H1 (cell line): ENCODE results near the gene CABP2. TPM values are rescaled to one million over a fixed set of nuclear protein-coding genes. Genes with fewer than 3 reads are reported as not detected.

Experiments
- BACH1 ChIP-seq: IDR thresholded peaks from 2 replicates; pipeline ENCODE4 v1.6.1; 2012; ENCODE audit warnings: low read length, improper control_type of control experiment
- CHD7 ChIP-seq: fragments of 300-600 bp; sonication (generic); IDR thresholded peaks from 2 replicates; pipeline ENCODE4 v1.7.1; 2012; ENCODE audit warnings: low read length, moderate library complexity, mild to moderate bottlenecking, inconsistent platforms; ENCODE audit not compliant: insufficient replicate concordance
- CTBP2 ChIP-seq: IDR thresholded peaks from 2 replicates; pipeline ENCODE4 v1.7.0; 2011; ENCODE audit warnings: borderline replicate concordance, mild to moderate bottlenecking, moderate library complexity, mixed read lengths, low read length; ENCODE audit not compliant: insufficient read depth, insufficient read length
- EGR1 ChIP-seq: IDR thresholded peaks from 2 replicates; pipeline ENCODE4 v1.6.1; 2011; ENCODE audit warnings: low read depth, low read length, borderline replicate concordance
- JUN ChIP-seq: IDR thresholded peaks from 2 replicates; pipeline ENCODE4 v1.6.1; 2011; ENCODE audit warnings: low read depth, mild to moderate bottlenecking, improper control_type of control experiment, low read length
- KDM1A ChIP-seq: fragments of 200-600, 300-600 bp; sonication (generic); IDR thresholded peaks from 2 replicates; pipeline ENCODE4 v1.7.1; 2016; ENCODE audit warnings: mild to moderate bottlenecking, low read length, borderline replicate concordance
- RAD21 ChIP-seq, 2 experiments: IDR thresholded peaks in 1 of 2; conservative IDR thresholded peaks in 1 of 2; 2 replicates each; pipeline ENCODE4 v1.6.1; 2011; ENCODE audit warnings: low read depth in 2 of 2, low read length in 2 of 2, improper control_type of control experiment in 1 of 2, inconsistent platforms in 1 of 2, mild to moderate bottlenecking in 1 of 2, moderate library complexity in 1 of 2
- RFX5 ChIP-seq: IDR thresholded peaks from 2 replicates; pipeline ENCODE4 v1.6.1; 2011; ENCODE audit warnings: low read depth, low read length, improper control_type of control experiment, borderline replicate concordance
- SIN3A ChIP-seq, 2 experiments: IDR thresholded peaks in 1 of 2; conservative IDR thresholded peaks in 1 of 2; 2 replicates each; pipeline ENCODE4 v1.6.1; 2011 to 2012; ENCODE audit warnings: low read length in 2 of 2, improper control_type of control experiment in 1 of 2, low read depth in 1 of 2, mild to moderate bottlenecking in 1 of 2
- TCF12 ChIP-seq: IDR thresholded peaks from 2 replicates; pipeline ENCODE4 v1.6.1; 2011; ENCODE audit warnings: low read depth, mild to moderate bottlenecking, low read length
- polyA plus RNA-seq, 7 experiments: library from polyadenylated mRNA; depleted of rRNA in 3 of 7; stranded (reverse) in 5 of 7; unstranded in 2 of 7; fragments of >200 nt in 5 of 7; fragments of 200-250 nt in 2 of 7; gene quantifications; 1 replicate in 5 of 7; 2 replicates in 1 of 7; 4 replicates in 1 of 7; pipeline versions ENCODE4 v1.2.1 to v1.2.3, GENCODE V29; 2011 to 2013; ENCODE audit warnings: missing spikeins in 2 of 7, mixed read lengths in 2 of 7
- total RNA-seq: library from RNA; stranded (reverse); fragmentation: NEBNext Ultra II Directional; extraction: Animal tissue kit (Norgen Biotek cat#: 25700); gene quantifications from 2 replicates; pipeline ENCODE4 v1.2.1, GENCODE V29; 2021

Gene CABP2
- total and polyA plus RNA-seq, 2 of the 8 experiments (the other 6 are each of a cell fraction or from before 2014, with no cell fraction given) = not detected

- TF ChIP-seq CHD7 = no peak
- no peak for TF ChIP-seq BACH1
- no peak for TF ChIP-seq CTBP2
- no peak for TF ChIP-seq RFX5
- TF ChIP-seq KDM1A = no peak
- TF ChIP-seq SIN3A (conservative IDR thresholded peaks at IDR 0.05 in 1 of 2, IDR thresholded peaks at IDR 0.05 in 1 of 2; ENCODE audit: low read depth in 1 of 2, low read length in 2 of 2) = no peak
- no peak for TF ChIP-seq EGR1
- TF ChIP-seq RAD21 (IDR thresholded peaks at IDR 0.05 in 1 of 2, conservative IDR thresholded peaks at IDR 0.05 in 1 of 2; ENCODE audit: low read depth in 2 of 2, low read length in 2 of 2) = no peak
- no peak for TF ChIP-seq TCF12
- no peak for TF ChIP-seq JUN
Observed at GRCh38 chr11:67538823-67539505, 15.7 kb upstream of the CABP2 start (continued).
